ENCODE data around the gene FOXP1. TPM values are rescaled to one million over a fixed set of nuclear protein-coding genes. Genes with fewer than 3 reads are reported as not detected.

FOXP1 gene
- total and polyA plus RNA-seq, 2 donors: 26.1 to 42.3 TPM

DNA sequence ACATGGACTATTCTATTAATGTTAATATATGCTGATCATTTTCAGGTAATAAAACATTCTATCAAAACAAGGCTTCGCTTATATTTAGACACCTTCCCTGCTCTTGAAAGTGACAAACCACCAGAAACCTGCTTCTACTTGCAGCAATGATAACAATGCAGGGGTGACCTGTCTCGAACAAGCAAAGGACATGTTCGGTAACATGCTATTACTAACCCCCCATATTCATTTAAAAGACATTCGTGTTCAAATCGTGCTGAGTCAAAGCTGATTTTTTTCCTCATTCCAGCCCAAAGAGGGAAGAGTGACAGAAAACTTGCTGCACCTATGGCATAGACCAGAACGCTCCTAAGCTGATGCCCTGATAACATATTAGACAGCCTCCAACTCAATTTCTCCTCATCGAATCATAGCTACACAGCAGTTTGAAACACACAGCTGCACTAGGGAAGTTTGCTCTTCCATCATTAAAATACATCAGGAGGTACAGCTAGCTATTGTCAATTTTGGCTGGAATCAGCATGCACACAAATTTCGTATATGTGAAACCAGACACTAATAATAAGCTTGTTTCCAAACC is 341.5 kb downstream of the FOXP1 start:
- H3K4me3 ChIP-seq (ENCODE audit: low read length in 2 of 2): no peak overlapping the region
- no peak for DNase-seq (ENCODE audit: low read depth in 6 of 9, low spot score in 9 of 9)
- WGBS: 94% methylated on average over 8 of the region's 8 CpGs
- no peak overlapping the region for H3K27ac ChIP-seq (ENCODE audit: low read depth in 1 of 2, low read length in 1 of 2)
- H3K4me1 ChIP-seq (ENCODE audit: control insufficient read depth in 2 of 2, insufficient read depth in 2 of 2, low read length in 2 of 2): peaks cover 0 to 3% of the 10 kb centered on the region in 2 donors
- no peaks in the 10 kb centered on the region for H3K27me3 ChIP-seq (ENCODE audit: control insufficient read depth in 2 of 2, insufficient read depth in 1 of 2, low read length in 1 of 2)
- H3K9me3 ChIP-seq (ENCODE audit: control insufficient read depth in 2 of 2, insufficient read depth in 1 of 2, low read length in 1 of 2): no peaks in the 10 kb centered on the region
- H3K36me3 ChIP-seq (ENCODE audit: control insufficient read depth in 2 of 2, insufficient read depth in 2 of 2, low read length in 1 of 2): no peaks in the 10 kb centered on the region

DNA sequence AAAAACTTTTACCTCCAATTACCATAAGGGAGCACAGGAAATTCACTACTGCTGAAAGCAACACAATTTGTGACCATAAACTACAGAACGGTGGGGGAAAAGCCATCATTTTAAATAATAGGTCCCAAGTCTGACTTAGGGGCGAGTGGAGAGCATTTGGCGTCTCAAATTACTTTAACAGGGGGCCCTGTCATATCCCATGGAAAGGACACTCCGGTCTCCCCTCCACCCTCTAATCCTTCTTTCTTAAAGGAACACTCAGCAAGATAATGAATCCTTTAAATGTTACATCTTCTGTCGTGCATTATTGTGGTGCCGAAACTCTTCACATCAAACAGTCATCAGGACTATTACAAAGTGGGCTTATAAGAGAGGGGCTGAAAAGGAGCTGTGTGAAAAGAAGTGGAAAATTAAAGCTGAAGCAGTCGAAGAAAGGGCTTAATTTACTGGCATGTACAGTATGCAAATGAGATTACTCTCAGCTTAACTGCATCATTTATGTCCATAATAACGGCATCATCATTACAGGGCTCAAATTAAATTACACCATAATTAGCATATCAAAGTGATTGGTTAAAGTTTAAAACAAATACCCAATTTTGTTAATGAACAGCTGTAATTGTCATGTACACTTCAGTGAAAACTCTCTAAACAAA is 342.2 kb downstream of the FOXP1 start:
- DNase-seq (ENCODE audit: low read depth in 6 of 9, low spot score in 9 of 9): no peak
- Histone ChIP-seq H3K27me3 (ENCODE audit: control insufficient read depth in 2 of 2, insufficient read depth in 1 of 2, low read length in 1 of 2) (no peaks in the 10 kb centered on the region), H3K4me3 (ENCODE audit: low read length in 2 of 2) (no peak overlapping the region), H3K27ac (ENCODE audit: low read depth in 1 of 2, low read length in 1 of 2) (no peak overlapping the region), H3K9me3 (ENCODE audit: control insufficient read depth in 2 of 2, insufficient read depth in 1 of 2, low read length in 1 of 2) (no peaks in the 10 kb centered on the region), H3K4me1 (ENCODE audit: control insufficient read depth in 2 of 2, insufficient read depth in 2 of 2, low read length in 2 of 2) (peaks cover 0 to 3% of the 10 kb centered on the region in 2 donors), H3K36me3 (ENCODE audit: control insufficient read depth in 2 of 2, insufficient read depth in 2 of 2, low read length in 1 of 2) (no peaks in the 10 kb centered on the region)
- 94% methylated on average over 8 of the region's 8 CpGs for WGBS

DNA sequence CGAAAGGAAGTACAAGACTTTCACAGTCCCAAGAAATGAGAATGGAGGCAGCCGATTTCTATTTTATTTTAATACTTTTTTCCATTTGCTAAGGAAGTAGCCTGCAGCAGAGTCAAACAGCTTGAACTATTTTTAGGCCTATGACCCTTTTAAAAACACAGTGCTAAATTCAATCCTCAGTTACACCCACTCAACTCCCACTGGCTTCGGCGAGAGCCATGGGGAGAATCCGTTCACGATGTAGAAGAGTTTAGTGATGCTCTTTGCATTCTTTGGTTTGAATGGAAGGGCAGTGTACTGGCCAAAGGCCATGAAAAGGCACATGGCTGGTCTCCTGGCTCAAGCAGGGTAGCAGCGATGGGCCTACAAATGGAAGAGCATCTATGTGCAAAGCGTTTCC is 343.5 kb downstream of the FOXP1 start:
- Histone ChIP-seq H3K4me1 (ENCODE audit: control insufficient read depth in 2 of 2, insufficient read depth in 2 of 2, low read length in 2 of 2) (peaks cover 0 to 3% of the 10 kb centered on the region in 2 donors), H3K9me3 (ENCODE audit: control insufficient read depth in 2 of 2, insufficient read depth in 1 of 2, low read length in 1 of 2) (no peaks in the 10 kb centered on the region), H3K27me3 (ENCODE audit: control insufficient read depth in 2 of 2, insufficient read depth in 1 of 2, low read length in 1 of 2) (no peaks in the 10 kb centered on the region), H3K27ac (ENCODE audit: low read depth in 1 of 2, low read length in 1 of 2) (no peak overlapping the region), H3K4me3 (ENCODE audit: low read length in 2 of 2) (no peak overlapping the region), H3K36me3 (ENCODE audit: control insufficient read depth in 2 of 2, insufficient read depth in 2 of 2, low read length in 1 of 2) (no peaks in the 10 kb centered on the region)
- WGBS: 91% methylated on average over 8 of the region's 8 CpGs
- no peak for DNase-seq (ENCODE audit: low read depth in 6 of 9, low spot score in 9 of 9)

DNA sequence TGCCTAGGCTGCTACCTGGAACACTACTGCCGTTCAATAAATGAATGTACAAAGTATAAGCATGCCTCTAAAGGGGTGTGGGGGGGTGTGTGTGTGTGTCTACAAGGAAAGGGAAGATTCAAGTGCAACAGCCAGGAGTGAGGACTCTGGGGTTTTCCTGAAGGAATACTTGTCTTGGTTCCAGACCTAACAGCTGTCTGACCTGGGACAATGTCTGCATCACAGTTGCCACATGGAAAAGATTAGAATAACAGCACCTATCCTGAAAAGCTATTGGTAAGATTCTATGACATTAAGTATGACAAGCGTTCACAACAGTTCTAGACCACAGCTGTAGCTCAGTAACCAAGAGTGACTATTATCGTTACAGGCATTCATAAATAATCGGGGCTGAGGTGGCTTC is 345.2 kb downstream of the FOXP1 start:
- no peak for DNase-seq (ENCODE audit: low read depth in 6 of 9, low spot score in 9 of 9)
- WGBS: 95% methylated on average over 4 of the region's 4 CpGs
- H3K4me3 ChIP-seq (ENCODE audit: low read length in 2 of 2): no peak overlapping the region
- H3K4me1 ChIP-seq (ENCODE audit: control insufficient read depth in 2 of 2, insufficient read depth in 2 of 2, low read length in 2 of 2): peaks cover 0 to 3% of the 10 kb centered on the region in 2 donors
- H3K36me3 ChIP-seq (ENCODE audit: control insufficient read depth in 2 of 2, insufficient read depth in 2 of 2, low read length in 1 of 2): no peaks in the 10 kb centered on the region
- H3K27me3 ChIP-seq (ENCODE audit: control insufficient read depth in 2 of 2, insufficient read depth in 1 of 2, low read length in 1 of 2): no peaks in the 10 kb centered on the region
- H3K27ac ChIP-seq (ENCODE audit: low read depth in 1 of 2, low read length in 1 of 2): no peak overlapping the region
- no peaks in the 10 kb centered on the region for H3K9me3 ChIP-seq (ENCODE audit: control insufficient read depth in 2 of 2, insufficient read depth in 1 of 2, low read length in 1 of 2)

DNA sequence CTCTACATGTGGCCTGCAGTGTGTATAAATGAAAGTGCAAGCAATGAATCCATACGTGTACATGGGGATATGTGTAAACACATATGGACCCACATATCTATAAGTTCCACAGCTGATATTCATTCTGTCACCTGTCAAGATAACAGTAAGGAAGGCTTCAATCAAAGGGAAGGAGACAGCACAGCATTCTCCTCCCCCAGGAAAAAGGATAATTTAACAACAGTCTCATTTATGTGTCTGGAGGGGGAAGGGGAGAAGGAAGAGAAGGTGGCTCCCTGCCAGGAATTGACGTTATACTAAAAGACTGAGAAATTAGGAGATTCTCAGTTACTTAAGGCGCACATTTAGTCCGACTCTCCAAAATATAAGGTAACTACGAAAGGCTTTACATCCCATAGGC is 345.9 kb downstream of the FOXP1 start:
- no peak for DNase-seq (ENCODE audit: low read depth in 6 of 9, low spot score in 9 of 9)
- Histone ChIP-seq H3K27ac (ENCODE audit: low read depth in 1 of 2, low read length in 1 of 2) (no peak overlapping the region), H3K4me1 (ENCODE audit: control insufficient read depth in 2 of 2, insufficient read depth in 2 of 2, low read length in 2 of 2) (peaks cover 0 to 3% of the 10 kb centered on the region in 2 donors), H3K27me3 (ENCODE audit: control insufficient read depth in 2 of 2, insufficient read depth in 1 of 2, low read length in 1 of 2) (no peaks in the 10 kb centered on the region), H3K4me3 (ENCODE audit: low read length in 2 of 2) (no peak overlapping the region), H3K36me3 (ENCODE audit: control insufficient read depth in 2 of 2, insufficient read depth in 2 of 2, low read length in 1 of 2) (no peaks in the 10 kb centered on the region), H3K9me3 (ENCODE audit: control insufficient read depth in 2 of 2, insufficient read depth in 1 of 2, low read length in 1 of 2) (no peaks in the 10 kb centered on the region)
- WGBS: 95% methylated on average over 5 of the region's 5 CpGs

DNA sequence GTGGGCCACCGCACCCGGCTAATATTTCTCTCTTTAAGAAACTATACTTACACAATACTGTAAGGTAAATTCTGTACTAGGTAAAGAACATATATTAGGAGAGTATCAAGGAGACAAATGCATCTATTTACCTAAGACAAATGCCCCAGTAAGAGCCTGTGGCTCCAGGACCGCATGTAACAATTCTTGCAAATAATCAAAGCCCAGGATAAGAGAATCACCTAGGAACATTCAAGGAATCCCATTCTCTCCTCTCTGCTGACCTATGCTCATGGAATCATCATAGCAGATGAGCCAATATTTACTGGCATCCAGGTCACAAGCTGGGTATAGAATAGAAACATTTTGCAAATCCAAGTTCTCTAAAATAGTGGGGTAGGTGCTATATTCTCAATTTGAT is 347.7 kb downstream of the FOXP1 start:
- WGBS: 97% methylated on average over 3 of the region's 3 CpGs
- Histone ChIP-seq H3K27me3 (ENCODE audit: control insufficient read depth in 2 of 2, insufficient read depth in 1 of 2, low read length in 1 of 2) (no peaks in the 10 kb centered on the region), H3K27ac (ENCODE audit: low read depth in 1 of 2, low read length in 1 of 2) (no peak overlapping the region), H3K9me3 (ENCODE audit: control insufficient read depth in 2 of 2, insufficient read depth in 1 of 2, low read length in 1 of 2) (no peaks in the 10 kb centered on the region), H3K36me3 (ENCODE audit: control insufficient read depth in 2 of 2, insufficient read depth in 2 of 2, low read length in 1 of 2) (no peaks in the 10 kb centered on the region), H3K4me1 (ENCODE audit: control insufficient read depth in 2 of 2, insufficient read depth in 2 of 2, low read length in 2 of 2) (peaks cover 0 to 3% of the 10 kb centered on the region in 2 donors), H3K4me3 (ENCODE audit: low read length in 2 of 2) (no peak overlapping the region)
- no peak for DNase-seq (ENCODE audit: low read depth in 6 of 9, low spot score in 9 of 9)

DNA sequence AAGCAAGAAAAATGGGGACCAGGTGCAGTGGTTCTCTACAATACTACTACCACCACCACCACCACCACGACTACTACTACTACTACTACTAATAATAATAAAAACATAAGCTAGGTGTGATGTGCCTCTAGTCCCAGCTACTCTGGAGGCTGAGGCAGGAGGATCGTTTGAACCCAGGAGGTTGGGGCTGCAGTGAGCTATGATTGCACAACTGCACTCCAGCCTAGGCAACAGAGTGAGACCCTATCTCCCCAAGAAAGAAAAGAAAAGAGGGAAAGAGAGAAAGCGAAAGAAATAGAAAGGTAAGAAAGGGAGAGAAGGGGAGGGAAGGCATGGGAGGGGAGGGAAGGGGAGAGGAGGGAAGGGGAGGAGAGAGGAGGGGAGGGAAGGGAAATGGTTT is 350.6 kb downstream of the FOXP1 start:
- H3K36me3 ChIP-seq (ENCODE audit: control insufficient read depth in 2 of 2, insufficient read depth in 2 of 2, low read length in 1 of 2): no peaks in the 10 kb centered on the region
- peaks cover 0 to 3% of the 10 kb centered on the region in 2 donors for H3K4me1 ChIP-seq (ENCODE audit: control insufficient read depth in 2 of 2, insufficient read depth in 2 of 2, low read length in 2 of 2)
- no peaks in the 10 kb centered on the region for H3K27me3 ChIP-seq (ENCODE audit: control insufficient read depth in 2 of 2, insufficient read depth in 1 of 2, low read length in 1 of 2)
- H3K9me3 ChIP-seq (ENCODE audit: control insufficient read depth in 2 of 2, insufficient read depth in 1 of 2, low read length in 1 of 2): no peaks in the 10 kb centered on the region
- H3K27ac ChIP-seq (ENCODE audit: low read depth in 1 of 2, low read length in 1 of 2): no peak overlapping the region
- DNase-seq (ENCODE audit: low read depth in 6 of 9, low spot score in 9 of 9): no peak
- 97% methylated on average over 3 of the region's 3 CpGs for WGBS
- H3K4me3 ChIP-seq (ENCODE audit: low read length in 2 of 2): no peak overlapping the region

DNA sequence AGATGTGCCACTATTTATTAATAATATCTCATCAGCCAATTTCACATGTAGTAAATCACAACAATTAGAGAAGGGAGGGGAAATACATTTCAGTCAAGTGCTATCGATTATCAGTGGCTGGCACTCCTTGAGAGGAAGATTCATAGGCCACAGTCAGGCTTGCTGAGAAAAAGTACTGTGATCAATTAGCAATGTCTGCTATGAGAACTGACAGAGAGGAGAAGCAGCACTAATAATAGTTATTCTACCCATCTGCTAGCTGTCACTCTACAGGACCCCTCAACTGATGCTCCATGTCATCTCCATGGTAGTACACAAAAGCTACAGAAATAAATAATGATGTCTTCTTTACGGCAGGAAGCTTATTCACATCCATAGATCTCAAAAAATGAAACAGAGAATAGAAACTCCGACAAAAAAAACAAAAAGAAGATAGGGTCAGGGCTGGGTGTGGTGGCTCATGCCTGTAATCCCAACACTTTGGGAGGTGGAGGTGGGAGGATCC is 351.3 kb downstream of the FOXP1 start:
- H3K36me3 ChIP-seq (ENCODE audit: control insufficient read depth in 2 of 2, insufficient read depth in 2 of 2, low read length in 1 of 2): no peaks in the 10 kb centered on the region
- no peak overlapping the region for H3K27ac ChIP-seq (ENCODE audit: low read depth in 1 of 2, low read length in 1 of 2)
- no peaks in the 10 kb centered on the region for H3K27me3 ChIP-seq (ENCODE audit: control insufficient read depth in 2 of 2, insufficient read depth in 1 of 2, low read length in 1 of 2)
- no peaks in the 10 kb centered on the region for H3K9me3 ChIP-seq (ENCODE audit: control insufficient read depth in 2 of 2, insufficient read depth in 1 of 2, low read length in 1 of 2)
- DNase-seq (ENCODE audit: low read depth in 6 of 9, low spot score in 9 of 9): no peak
- peaks cover 1 to 3% of the 10 kb centered on the region in 2 donors for H3K4me1 ChIP-seq (ENCODE audit: control insufficient read depth in 2 of 2, insufficient read depth in 2 of 2, low read length in 2 of 2)
- H3K4me3 ChIP-seq (ENCODE audit: low read length in 2 of 2): no peak overlapping the region
- WGBS: 64% methylated on average over 3 of the region's 3 CpGs

DNA sequence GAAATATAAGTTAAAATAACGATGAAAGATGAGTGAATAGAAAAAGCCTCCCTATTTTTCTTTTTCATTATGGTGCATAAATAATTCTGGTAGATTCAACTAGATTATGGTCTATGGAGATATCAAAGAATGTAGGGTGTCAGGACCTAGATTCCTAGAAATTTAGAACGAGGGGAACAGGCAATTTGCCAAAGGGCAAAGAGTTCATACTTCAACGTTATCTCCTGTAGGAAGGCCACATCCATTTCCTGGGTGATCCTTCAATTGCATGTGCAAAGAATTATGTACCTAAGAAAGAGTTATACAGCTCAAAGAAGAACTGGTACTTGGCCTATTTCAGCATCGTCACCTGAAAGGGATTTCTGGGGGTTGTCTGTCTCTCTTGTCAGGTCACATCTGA is 351.8 kb downstream of the FOXP1 start:
- WGBS: 89% methylated on average over 4 of the region's 4 CpGs
- H3K4me1 ChIP-seq (ENCODE audit: control insufficient read depth in 2 of 2, insufficient read depth in 2 of 2, low read length in 2 of 2): peaks cover 7 to 8% of the 10 kb centered on the region in 2 donors

More for the DNA sequence above, 351.8 kb downstream of the FOXP1 start:
- no peak overlapping the region for H3K27ac ChIP-seq (ENCODE audit: low read depth in 1 of 2, low read length in 1 of 2)
- H3K4me3 ChIP-seq (ENCODE audit: low read length in 2 of 2): no peak overlapping the region
- H3K9me3 ChIP-seq (ENCODE audit: control insufficient read depth in 2 of 2, insufficient read depth in 1 of 2, low read length in 1 of 2): no peaks in the 10 kb centered on the region
- no peaks in the 10 kb centered on the region for H3K27me3 ChIP-seq (ENCODE audit: control insufficient read depth in 2 of 2, insufficient read depth in 1 of 2, low read length in 1 of 2)
- H3K36me3 ChIP-seq (ENCODE audit: control insufficient read depth in 2 of 2, insufficient read depth in 2 of 2, low read length in 1 of 2): no peaks in the 10 kb centered on the region
- DNase-seq (ENCODE audit: low read depth in 6 of 9, low spot score in 9 of 9): no peak
